HG03139 (cell line): ENCODE measurements around the gene THRAP3.
"Not testable (repeated sequence)": the region's sequence is repeated elsewhere in the genome, so short reads cannot be mapped to it uniquely, and the experiment has no call there.

Source experiments
- ATAC-seq: cut with Tn5 transposase; IDR thresholded peaks from one replicate; pipeline ENCODE4 v1.9.1; 2021; ENCODE audit not compliant: unreplicated experiment

The THRAP3 gene

GRCh38 chr1:36248250-36248894, 24.1 kb downstream of the THRAP3 start:
- ATAC-seq, result no peak

GRCh38 chr1:36251794-36252481, 27.7 kb downstream of the THRAP3 start:
- ATAC-seq, result no peak

DNA sequence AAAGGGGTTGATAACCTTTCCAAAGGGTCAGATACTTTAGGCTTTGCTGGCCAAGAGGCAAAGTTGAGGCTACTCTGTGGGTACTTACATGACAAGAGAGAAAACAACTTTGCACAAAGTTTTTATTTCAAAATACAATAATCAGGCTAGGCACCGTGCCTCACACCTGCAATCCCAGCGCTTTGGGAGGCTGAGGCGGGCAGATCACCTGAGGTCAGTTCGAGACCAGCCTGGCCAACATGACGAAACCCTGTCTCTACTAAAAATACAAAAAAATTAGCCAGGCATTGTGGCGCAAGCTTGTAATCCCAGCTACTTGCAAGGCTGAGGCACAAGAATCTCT, 28.2 kb downstream of the THRAP3 start:
- ATAC-seq, result not testable (repeated sequence)

DNA sequence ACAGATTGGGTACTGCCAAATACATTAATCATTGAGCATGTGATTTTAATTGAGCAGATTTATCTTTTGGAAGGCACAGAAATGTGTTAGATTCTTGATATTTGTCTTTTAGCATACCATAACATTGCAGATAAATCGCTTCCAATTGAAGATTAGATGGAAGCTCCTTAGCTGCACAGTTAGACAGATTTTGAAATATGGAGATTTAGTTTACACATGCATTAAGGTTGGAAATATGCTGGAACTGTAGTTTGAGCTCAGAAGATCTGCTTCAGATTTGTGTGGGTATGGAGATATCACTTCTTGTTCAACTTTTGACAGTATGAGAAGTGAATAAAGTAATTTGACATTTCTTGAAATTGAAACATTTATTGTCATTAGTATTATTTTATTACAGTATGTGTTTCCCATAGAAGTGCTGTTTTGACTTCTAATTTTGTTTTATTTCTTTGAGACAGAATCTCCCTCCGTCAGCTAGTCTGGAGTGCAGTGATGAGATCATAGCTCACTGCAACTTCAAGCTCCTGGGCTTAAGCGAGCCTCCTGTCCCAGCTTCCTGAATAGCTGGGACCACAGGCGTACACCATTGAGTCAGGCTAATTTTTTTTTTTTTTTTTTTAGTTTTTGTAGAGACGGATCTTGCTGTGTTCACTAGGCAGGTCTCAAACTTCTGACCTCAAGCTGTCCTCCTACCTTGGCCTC, 29.1 kb downstream of the THRAP3 start:
- ATAC-seq, result no peak

GRCh38 chr1:36256558-36257374, 32.5 kb downstream of the THRAP3 start:
- ATAC-seq, result no peak

DNA sequence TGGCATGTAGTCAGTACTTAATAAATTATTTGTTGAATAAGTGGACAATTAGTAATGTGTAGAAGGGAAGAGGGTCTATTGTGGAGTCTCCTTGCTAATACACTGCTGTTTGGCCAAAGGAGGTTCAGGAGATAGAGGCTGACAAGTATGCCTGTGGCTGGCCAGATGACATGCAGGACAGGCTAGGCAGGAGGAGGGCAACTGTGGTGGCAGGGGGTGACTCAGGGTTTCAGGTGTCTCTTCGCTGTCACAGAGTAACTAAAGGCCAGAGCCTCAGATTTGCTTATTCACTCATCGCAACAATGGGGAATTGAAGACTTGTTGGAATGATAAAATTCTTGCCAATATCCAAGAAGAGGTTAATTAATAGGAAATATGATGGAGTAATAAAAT, 33.1 kb downstream of the THRAP3 start:
- no peak for ATAC-seq

DNA sequence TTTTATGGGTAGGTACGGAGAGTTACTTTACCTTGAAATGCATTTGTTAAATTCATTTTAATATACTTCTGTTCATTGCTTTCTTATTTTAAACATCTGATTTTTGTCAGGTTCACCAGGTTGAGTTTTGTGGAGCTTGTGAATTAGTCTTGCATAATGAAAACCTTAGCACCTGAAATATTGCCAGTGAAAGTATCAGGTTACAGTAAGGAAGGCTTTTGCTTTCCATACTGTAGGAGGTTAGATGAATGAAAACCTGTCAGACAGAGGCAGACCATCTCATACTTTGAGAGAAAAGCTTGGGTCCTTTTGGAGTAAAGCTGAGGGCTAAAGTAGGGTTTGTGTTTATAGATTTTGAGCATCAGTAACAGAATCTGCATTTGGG, 34.7 kb downstream of the THRAP3 start:
- ATAC-seq, result no peak

GRCh38 chr1:36268981-36269380, 44.7 kb downstream of the THRAP3 start:
- ATAC-seq, result no peak

GRCh38 chr1:36269408-36269838, 45.2 kb downstream of the THRAP3 start:
- no peak for ATAC-seq

DNA sequence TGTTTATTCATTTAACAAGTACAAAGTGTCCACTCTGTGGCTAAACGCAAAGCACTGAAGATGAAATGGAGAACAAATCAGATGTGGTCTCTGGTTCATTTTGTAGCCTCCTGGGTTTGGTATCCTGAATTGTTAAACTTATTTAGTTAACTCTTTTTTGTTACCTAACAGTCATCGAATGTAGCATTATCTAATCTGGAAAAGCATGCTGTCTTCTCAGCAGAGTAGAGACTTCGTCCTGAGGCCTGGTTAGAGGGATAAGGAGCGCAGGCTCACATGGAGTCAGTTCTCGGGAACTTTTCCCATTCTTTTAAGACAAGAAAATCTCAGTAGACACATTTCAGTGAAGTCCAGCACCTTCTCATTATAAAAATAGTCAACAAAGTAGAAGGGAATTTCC, 48.8 kb downstream of the THRAP3 start:
- ATAC-seq, result no peak

DNA sequence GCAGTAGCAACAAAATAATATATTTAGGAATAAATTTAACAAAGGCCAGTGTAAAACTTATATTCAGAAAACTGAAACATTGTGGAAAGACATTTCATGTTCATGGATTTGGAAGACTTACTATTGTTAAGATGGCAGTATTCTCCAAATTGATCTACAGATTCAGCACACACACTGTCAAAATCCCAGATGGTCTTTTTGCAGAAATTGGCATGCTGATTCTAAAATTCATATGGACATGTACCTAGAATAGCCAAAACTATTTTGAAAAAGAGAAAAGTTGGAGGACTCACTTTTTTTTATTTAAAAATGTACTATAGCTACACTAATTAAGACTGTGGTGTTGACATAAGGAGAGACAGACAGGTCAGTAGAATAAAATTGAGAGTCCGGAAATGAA, 50.0 kb downstream of the THRAP3 start:
- ATAC-seq, result no peak

- ATAC-seq, result no peak
Observed at GRCh38 chr1:36276688-36277087, 52.4 kb downstream of the THRAP3 start.

- ATAC-seq, result no peak
Observed at GRCh38 chr1:36279110-36279788, 55.0 kb downstream of the THRAP3 start.

DNA sequence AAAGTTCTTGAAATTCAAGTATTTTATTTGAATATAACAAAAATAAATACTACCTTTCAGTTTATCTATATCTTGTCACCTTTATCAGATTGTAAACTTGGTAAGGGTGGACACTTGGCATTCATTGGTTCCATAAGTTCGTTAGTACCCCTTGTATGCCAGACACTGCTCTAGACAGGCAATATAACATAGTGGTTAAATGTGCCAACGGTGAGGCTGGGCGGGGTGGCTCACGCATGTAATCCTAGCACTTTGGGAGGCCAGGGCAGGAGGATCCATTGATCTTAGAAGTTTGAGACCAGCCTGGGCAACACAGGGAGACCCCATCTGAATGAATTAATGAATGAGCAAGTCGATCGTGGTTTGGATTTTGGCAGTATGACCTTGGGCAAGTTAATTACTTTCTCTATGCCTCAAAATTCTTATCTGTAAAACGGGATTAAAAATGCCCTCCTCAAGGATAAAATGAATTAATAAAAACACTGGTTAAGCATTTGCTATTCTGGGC, 55.6 kb downstream of the THRAP3 start:
- no peak for ATAC-seq

DNA sequence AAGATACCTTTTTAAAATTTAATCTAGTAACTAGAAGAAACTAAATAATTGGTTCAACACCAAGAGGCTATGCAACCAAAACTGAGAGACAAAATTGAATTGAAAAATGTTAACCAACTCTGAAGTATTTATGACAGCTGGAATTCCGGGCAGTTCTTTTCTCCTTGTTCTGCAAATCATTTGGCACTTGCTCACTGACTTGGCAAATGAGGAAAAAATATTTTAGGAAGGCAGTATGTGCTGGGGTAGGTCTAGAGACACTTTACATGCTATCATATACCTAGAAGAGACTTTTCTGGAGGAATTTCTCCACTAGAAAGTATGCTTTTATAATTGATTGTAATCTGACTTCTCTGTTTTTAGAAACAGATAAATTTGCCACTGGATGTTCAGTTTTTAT, 59.8 kb downstream of the THRAP3 start:
- no peak for ATAC-seq

DNA sequence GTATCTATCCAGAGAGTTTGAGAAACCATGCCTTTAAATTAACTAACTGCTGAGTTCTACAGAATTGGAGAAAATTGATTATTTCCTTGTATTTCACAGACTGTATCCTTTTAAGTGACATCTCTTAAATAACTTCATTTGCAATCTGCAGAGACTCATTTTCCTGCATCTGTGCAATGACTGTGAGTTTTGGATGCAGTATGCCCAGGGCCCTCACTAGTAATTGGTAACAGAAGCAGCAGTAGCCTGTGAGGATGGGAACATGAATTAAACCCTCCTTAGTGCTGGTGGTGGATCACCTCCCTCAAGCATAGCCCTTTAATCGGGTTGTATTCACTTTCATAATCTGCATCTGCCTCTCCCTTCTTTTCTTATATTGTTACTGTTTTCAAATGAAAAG, 60.3 kb downstream of the THRAP3 start:
- ATAC-seq, result no peak

DNA sequence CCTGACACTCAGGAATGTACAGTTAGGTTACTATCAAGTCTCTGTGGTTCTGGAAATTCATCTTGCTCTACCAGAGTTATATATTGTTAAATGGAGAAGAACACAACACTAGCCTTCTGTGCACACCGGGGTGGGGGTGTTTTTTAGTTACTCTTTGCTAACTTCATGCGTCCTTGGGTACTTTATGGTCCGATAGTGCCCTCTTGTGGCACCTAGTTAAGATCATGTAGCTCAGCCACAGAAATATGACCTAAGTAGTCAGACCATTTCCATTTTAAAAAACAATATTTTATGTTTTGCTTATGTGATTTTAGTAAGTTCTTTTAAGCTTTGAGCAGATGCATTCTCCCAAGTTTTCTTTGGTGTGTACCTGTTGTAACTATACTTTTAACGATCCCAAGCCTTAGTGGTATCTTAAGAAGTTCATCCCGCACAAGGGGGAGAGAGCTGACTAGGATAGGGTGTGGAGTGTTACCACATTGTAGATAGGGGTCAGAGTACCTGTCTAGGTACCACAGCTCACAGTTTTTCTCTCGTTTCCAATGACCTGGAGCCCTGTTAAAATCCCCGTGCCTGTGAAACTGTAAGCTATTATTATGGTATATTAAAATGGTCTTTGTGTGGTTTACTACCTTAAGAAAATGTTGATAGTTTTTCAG, 61.3 kb downstream of the THRAP3 start:
- no peak for ATAC-seq

DNA sequence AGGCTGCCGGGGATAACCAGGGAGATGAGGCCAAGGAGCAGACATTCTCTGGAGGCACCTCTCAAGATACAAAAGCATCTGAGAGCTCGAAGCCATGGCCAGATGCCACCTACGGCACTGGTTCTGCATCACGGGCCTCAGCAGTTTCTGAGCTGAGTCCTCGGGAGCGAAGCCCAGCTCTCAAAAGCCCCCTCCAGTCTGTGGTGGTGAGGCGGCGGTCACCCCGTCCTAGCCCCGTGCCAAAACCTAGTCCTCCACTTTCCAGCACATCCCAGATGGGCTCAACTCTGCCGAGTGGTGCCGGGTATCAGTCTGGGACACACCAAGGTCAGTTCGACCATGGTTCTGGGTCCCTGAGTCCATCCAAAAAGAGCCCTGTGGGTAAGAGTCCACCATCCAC, 62.6 kb downstream of the THRAP3 start:
- ATAC-seq, result no peak

- ATAC-seq, result no peak
Observed at GRCh38 chr1:36287595-36287994, 63.4 kb downstream of the THRAP3 start.

DNA sequence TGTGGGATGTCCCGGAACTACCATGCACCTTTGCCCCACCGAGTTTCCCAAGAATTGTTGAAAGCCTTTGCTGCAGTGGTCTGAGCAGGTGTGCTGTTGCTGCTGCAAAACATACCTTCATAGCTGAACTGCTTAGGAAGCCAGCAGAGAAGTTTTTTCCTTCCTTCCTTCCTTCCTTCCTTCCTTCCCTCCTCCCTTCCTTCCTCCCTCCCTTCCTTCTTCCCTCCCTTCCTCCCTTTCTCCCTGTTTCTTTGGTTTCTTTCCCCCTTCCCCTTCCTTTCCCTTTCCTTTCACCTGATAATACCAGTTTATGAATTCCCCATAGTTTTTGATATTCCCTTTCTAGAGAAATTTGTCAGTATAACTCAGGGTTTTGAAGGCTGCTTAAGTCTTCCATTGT, 71.1 kb downstream of the THRAP3 start:
- no peak for ATAC-seq
